CD4-positive, alpha-beta T cell treated with Interferon gamma for 1 hour (primary cell): ENCODE measurements around the gene RBFOX1.

Source experiments
- DNase-seq: peaks from one replicate; pipeline ENCODE4 v3.0.0-alpha.2; 2020

Gene RBFOX1

GRCh38 chr16:7376227-7376626 is 43.6 kb downstream of the RBFOX1 start:
- DNase-seq, result no peak

DNA sequence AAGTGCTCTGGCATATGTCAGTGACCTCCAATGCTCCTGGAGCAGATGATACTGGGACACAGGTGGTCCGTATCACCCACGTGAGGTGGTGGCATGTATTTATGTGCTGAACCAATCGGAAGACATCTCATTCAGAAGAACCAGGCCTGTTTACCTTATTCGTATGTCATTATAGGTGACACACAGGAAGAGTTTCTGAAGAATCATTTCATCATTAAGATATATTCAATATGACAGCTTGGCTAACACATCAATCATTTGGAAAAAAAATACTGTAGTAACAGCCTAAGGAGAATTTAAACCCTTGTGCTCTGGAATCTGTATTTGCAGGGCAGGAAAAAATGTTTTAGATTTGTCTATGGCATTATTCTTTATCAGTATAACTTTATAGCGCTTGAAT is 44.6 kb downstream of the RBFOX1 start:
- DNase-seq, result no peak

DNA sequence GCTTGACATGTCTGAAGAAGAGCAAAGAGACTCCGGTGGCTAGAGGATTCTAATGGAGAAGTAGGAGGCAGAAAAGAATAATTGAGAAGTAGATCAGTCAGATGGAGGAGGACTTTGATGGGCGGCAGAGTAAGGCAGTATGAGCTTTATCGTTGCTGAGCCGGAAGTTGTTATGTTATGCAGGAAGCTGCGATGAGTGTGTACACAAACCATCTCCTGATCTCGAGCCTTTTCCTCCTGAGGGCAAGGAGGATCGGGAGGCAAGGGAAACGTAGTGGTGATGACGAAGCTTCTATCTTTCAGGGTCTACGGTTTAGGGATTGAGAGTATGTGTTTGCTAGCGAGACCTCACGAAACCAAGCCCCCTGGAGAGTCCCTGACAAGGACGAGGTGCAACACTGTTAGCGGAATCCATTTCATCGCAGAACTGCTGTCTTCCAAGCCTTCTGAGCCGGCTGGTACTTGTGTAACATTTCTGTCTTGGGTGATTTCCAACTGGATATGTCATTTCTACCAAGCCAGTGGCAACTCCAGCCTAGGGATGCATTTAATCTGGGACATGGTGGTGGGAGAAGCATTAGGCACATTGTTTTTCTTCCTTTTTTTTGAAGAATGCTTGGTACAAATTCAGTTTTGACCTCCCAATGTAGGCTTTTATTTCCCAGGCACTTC is 45.5 kb downstream of the RBFOX1 start:
- no peak for DNase-seq

DNA sequence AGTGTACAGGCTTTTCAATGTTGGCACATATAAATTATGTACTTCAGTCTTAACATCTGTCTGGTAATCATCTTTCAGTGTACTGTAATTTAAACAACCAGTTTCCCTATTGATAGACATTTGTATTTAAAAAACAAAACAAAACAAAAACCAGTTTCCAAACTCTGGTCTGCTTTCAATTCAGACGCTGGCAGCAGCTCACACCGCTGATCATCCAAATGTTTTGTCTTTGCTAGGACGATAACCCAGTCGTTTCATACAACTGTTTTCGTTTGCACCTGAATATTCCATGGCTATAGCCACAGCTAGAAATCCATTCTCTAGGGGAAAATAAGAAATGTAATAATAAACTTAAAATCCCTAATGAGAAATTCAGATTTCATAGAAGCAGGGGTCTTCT is 47.8 kb downstream of the RBFOX1 start:
- DNase-seq, result no peak

DNA sequence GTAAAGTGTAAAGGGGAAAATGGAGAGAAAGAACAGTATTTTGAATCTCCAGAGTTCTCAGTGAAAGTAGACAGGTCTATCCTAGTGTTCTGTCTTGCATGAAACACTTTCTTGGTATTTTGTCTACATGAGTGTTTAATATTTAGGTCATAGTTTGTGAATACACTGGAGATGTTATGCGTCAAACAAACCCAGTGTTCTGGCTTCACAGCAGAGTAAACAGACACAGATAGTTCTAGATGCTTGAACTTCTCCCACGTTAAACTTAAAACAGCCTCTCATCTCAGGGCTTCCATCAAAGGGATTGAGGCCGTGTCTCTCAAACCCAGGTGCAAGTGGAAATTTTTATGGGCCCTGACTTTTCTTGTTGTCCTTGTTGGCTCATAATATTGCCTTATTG is 48.3 kb downstream of the RBFOX1 start:
- DNase-seq, result no peak

GRCh38 chr16:7381671-7382070 is 49.0 kb downstream of the RBFOX1 start:
- no peak for DNase-seq

- DNase-seq, result no peak
These were observed 49.9 kb downstream of the RBFOX1 start for GRCh38 chr16:7382521-7382920.

- DNase-seq, result no peak
These were observed 58.3 kb downstream of the RBFOX1 start for GRCh38 chr16:7390974-7391373.

GRCh38 chr16:7391694-7392093 is 59.0 kb downstream of the RBFOX1 start:
- no peak for DNase-seq

DNA sequence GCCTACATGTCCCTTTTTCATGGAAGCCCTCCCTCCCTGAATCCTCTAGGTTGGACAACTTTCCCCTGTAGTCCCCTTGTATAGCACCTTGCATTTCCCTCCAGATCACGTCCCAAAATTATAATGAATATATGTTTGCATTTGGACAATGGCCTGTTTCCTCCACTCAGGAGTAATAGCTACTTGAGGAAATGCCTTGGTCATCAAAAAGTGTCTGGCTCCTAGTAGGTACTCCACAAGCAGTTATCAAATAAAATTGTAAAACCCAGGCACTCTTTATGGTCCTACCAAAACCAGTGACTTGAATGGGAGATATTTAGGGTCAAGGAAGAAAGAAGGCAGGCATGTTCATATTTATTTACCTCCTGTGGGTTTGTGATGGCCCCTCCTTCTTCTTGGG is 59.6 kb downstream of the RBFOX1 start:
- no peak for DNase-seq

- DNase-seq, result no peak
These were observed 61.0 kb downstream of the RBFOX1 start for GRCh38 chr16:7393680-7394079.

GRCh38 chr16:7394720-7395336 is 62.2 kb downstream of the RBFOX1 start:
- no peak for DNase-seq

GRCh38 chr16:7397901-7398300 is 65.3 kb downstream of the RBFOX1 start:
- no peak for DNase-seq

DNA sequence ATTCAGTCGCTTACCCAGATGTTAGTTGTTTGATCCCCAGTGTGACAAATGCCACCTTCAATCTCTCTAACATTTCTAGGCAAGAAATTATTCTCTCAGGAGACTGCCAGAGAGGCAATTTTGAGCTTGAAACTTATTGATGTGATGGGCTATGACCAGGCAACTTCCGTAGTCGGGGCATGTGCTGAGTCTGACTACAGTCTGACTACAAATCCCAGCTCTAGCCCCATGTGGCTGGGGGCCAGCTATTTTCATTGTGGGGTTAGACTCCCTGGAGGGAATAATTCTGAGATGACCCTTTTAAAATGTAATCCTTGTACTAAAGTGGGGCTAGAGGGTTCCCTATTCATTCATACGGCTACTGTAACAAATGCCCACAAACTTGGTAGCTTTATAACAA is 65.9 kb downstream of the RBFOX1 start:
- no peak for DNase-seq

GRCh38 chr16:7399296-7399695 is 66.7 kb downstream of the RBFOX1 start:
- no peak for DNase-seq

- DNase-seq, result no peak
These were observed 67.7 kb downstream of the RBFOX1 start for GRCh38 chr16:7400117-7400890.

DNA sequence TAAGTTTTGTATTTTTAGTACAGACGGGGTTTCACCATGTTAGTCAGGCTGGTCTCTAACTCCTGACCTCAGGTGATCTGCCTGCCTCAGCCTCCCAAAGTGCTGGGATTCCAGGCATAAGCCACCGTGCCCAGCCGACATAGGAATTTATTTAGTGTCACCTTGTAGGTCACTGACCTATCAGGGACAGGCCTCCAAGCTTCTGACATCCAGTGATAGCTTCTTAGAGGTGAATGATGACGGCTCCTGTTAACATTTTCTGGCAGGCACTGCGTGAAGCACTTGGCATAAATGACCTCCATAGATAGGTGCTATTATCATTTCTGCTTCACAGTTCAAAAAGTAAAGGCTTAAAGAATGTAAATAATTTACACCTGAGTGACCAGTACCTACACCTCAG is 71.6 kb downstream of the RBFOX1 start:
- DNase-seq, result no peak

DNA sequence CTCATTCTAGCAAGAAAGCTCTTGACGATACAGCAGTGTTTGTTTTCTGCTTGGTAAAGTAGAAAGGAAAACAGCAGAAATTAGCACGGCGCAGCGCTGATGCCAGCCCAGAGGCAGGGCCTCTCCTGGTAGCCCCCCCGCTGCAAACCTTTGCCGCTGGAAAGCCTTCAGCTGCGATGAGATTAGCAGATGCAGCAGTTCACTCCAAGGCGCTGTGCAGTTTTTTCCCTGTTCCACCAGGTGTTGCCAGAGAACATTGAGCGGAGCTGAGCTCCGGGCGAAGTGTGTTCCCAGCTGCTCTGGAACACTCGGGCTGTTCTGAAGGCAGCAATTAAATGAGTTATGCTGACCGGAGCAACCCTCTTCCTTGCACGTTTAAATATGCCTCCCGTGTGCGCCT is 72.5 kb downstream of the RBFOX1 start:
- DNase-seq, result no peak

GRCh38 chr16:7408700-7409365 is 76.2 kb downstream of the RBFOX1 start:
- no peak for DNase-seq

DNA sequence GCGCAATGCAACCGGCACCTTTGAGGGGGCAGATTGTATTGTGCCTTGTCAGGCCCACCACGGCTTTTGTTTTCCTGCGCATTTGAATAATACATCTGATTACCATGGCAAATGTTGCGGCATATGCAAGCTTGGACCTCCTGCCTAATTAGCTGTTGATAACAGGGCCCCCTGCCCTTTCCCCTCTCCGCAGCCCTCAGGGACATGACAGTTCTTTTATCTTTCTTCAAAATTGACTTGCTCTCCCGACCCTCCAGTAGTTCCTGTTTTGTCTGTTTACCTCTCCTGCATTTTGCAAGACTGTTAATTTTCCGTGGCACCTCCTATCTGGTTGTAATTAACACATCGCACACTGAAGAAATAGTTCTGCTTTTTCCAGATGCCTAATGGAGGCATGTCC is 86.8 kb downstream of the RBFOX1 start:
- DNase-seq, result no peak

DNA sequence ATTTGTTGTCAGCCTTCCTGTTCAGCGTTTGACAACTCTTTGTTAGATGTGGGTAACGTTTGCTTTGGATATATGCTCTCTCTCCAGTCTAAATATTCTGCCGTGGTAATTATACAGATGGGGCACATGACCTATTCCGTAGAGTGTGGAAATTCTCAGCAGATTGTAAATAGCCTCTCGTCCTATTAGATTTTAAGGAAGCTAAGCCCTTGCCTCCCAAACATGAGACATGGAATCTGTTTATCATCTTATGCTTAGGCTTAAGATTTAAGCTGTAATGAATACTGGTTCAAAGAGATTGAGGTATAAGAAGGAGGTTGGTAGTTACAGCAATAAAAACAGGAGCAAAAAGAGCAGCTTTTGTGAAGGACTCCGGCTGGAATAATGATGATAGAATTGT is 87.4 kb downstream of the RBFOX1 start:
- DNase-seq, result no peak

DNA sequence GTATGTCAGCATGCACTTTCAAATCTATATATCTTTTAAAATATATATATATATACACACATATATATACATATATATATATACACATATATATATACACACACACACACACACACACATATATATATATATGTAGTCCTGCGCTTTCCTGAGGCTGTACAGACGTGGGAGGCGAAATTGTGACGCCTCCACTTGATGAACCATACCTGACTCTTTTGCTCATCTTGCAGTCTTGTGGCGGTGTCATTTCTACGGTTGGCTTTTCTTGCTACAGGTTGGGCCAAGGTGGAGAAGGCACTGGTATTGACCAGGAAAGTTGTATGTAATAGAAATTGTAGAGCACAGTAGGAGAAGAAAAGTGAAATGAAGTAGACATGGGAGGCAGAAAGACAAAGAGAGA is 88.2 kb downstream of the RBFOX1 start:
- DNase-seq, result no peak

DNA sequence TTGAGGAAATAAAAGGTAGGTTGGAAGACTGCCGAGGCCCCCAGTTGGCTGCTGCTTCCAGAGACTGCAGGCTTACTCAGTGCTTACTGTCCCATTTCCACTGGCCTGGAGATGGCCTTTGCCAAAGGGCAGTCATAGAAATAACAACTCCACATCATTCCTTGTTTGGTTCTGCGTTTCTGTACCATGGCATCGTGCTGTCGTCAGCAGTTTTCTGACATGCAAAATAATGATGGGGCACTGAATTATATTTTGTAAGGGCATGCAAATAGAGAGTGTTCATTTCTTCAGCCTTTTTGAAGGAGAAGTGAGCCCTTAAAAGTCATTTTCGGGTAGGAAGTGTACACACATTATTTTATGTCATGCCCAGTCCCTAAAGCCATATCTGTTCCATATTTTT is 88.9 kb downstream of the RBFOX1 start:
- no peak for DNase-seq
